GM19397 (cell line): ENCODE results near the gene CHPF.

Source experiments
- ATAC-seq: cut with Tn5 transposase; IDR thresholded peaks from one replicate; pipeline ENCODE4 v1.9.1; 2021; ENCODE audit warnings: mild to moderate bottlenecking, moderate library complexity; ENCODE audit not compliant: unreplicated experiment

The CHPF gene

DNA sequence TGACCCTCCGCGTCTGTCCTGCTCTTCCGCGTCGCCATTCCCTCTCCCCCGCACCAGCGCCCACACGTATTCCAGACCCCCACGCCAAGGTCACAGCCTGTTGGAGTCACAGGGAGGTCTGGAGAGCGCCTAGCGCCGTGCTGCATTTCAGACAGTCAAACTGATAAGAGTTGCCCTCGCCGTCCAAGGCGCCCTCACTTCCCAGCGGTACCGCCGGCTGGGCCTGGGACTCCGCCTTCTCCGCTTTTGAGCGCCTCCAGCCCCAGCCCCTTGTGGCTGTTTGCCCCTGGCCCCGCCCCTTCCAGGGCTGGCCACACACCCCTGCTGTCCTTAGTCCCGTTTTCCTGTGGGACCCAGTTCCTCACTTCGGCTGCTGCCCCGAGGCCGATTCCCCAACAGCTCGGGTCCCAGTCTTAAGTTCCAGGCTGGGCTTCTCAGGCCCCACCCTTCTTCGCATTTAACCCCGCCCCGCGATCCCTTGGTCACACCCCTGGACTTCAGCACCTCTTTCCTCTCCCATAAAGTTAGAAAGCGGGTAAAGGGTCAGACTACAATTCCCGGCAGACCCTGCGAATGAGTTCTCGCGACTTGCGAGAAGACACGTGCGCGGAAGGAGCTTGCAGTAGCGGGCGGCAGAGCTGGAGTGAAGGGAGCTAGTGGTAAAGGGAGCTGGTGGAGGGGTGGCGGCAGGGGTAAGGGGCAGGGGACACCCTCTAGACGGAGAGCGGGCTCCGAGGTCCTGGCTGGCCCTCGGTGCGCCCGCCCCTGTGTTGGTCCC is 45.1 kb downstream of the CHPF start, which contains the start of gene GMPPA:
TSS of gene GMPPA (plus strand) at position 612 of the 778 bp plus-strand sequence. CDS start 1,085 bp downstream, outside the sequence.
- peak; percentile 94 for ATAC-seq

DNA sequence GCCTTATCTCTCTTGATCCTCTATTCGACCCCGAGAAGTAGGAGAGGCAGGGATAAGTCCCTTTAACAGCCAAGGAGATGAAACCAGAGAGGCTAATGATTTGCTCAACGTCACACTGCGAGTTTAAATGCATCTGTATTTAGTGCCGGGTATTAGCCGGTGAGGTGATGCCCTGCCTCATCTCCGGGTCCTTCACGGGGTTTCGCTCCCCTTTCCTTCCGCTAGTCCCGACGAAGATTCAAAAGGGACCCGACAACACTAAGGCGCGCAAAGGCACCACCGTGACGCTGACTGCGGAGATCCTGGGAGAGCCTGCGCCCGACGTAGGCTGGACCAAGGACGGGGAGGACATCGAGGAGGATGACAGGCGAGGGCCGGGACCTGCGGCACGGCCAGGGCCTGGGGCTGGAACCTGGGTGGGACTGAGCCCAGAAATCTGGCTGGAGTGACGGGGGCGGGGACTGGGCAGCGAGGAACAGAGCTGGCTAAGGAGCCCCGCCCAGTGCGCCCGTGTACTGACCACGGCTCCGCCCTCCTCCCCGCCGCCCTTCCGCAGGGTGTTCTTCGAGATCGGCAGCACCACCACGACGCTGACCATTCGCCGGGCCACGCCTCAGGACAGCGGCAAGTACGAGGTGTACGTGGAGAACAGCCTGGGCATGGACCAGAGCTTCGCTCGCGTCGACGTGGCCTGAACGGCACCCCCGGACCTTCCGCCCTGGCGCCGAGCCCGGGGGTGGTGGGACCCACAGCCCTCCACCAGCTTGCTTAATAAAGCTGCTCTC is 45.9 kb downstream of the CHPF start:
- ATAC-seq = no peak

DNA sequence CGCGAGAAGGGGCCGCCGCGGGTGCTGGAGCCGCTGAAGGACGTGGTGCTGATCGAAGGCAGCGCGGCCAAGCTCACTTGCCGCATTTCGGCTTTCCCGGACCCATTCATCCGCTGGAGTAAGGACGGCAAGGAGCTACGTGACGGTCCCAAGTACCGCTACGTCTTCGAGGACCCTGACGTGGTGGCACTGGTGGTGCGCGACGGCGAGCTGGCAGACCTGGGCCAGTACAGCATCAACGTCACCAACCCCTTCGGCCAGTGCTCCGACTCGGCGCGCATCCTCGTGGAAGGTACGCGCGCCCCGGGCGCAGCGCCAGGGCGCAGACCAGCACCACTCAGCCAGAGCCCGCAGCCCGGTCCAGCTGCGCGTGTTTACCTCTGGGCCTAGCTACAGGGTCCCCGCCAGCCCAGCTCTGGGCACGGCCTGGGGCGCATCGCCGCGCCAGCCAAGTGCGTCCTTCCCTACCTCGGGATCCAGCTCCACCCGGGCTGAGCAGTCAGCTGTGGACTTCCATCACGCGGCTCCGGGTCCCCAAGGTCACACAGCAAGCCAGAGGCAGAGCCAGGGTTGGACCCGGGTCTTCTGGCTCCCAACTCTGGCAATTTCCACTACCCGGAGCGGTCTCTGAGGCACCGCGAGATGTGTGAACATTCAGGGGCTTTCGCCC is 46.6 kb downstream of the CHPF start:
- no peak for ATAC-seq

DNA sequence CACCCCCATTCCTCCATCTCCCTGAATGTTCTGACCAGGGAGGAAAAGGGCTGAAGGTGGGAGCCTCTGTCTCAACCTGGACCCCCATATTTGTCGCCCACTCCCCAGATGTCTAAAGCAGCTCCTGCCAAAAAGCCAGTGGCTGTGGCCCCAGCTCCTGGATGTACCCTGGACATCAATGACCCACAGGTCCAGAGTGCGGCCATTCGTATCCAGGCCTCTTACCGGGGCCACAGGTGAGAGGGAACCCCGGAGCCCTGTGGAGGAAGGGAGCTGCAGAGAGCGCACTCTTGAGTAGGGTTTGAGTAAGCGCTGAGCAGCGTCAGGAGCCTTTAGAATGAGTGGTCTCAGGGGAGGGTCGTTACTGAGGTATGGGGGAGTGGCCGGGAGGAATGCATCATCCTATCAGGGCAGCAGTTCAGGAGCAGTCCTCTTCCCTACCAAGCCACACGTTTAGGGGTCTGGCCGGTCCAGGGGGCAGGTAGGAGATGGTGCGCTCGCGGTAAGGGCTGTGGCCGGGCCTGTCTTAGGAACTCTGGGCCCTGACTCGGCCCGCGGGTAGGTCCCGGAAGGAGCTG is 47.3 kb downstream of the CHPF start:
- ATAC-seq = no peak

DNA sequence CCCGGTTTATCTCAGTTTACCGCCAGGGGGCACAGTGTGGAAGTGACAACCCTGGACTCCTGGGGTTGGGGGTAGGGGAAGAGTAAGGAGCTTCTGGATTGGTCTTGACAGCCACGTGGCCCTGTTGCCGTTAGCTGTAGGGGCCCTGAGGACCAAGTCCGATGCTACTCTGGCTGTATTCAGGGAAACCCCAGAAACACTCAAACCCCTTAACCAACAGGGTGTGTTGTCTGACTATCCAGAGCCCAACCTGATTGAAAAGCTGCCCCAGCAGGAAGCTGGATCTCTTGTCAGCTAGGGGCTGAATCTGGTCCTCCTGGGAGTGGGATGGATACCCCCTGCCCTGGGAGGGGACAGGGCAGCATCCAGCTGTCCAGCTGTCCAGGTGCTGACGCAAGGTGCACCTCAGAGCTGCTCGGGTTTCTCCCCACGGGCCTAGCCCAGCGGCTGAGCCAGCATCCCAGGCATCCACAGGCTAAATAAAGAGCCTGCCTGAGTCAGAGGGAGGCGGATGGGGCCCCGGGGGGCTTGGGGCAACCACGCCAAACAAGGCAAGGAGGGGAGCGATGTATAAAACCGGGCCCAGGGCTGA is 48.0 kb downstream of the CHPF start:
- peak; percentile 24 for ATAC-seq

DNA sequence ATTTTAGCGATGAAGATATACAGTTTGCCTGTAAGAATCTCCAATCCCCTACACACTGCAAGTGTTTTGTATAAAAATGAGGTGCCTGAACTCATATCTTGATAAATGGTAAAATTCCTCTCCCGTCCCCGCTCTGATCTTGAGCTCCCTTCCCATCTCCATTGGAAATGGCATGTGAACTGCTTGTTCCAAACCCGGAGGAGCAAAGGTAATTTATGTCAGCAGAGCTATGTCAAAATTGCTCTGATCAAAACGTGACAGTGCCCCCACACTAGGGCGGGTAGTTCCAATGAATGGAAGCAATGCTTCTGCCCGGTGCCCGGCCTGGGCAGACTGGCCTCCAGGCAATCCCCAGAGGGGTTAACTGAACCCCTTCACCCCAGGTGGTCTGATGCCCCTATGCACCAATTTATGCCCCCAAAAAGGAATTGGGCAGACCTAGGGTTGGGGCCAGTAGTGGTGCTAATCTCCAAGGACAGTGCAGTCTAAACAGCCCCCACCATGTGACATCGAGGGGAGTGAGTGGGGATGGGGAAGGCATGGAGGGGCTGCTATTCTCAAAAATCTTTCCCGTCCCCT is 48.6 kb downstream of the CHPF start:
- no peak for ATAC-seq

DNA sequence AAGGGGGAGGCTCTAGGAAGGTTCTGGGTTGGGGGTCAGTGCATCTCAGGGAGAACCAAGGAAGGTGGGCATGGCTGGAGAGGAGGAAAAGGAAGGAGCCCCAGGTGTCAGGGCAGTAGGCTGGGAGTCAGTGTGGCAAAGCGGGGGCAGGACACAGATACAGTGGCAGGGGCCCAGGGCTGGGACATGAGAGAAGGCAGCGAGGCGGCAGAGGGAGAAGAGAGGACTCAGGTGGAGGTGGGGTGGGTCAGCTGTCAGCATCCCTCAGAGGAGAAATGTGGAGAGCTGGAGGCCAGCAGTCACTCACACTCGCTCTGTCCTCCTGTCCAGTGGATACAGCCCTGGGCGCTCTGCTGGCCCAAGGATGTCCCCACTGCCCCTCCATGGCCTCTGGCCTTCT is 50.5 kb downstream of the CHPF start:
- ATAC-seq = no peak

DNA sequence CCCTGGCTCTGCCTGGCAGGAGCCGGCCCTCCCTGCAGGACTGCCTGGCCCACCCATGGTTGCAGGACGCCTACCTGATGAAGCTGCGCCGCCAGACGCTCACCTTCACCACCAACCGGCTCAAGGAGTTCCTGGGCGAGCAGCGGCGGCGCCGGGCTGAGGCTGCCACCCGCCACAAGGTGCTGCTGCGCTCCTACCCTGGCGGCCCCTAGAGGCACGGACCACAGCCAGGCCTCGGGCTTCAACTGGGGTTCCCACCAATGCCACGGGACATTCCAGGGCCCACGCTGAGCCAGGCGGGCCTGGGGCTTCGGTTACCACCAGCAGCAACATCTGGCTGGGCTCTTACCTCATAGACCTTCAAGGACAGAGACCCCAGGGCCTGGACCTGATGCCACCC is 51.0 kb downstream of the CHPF start:
- ATAC-seq = no peak

DNA sequence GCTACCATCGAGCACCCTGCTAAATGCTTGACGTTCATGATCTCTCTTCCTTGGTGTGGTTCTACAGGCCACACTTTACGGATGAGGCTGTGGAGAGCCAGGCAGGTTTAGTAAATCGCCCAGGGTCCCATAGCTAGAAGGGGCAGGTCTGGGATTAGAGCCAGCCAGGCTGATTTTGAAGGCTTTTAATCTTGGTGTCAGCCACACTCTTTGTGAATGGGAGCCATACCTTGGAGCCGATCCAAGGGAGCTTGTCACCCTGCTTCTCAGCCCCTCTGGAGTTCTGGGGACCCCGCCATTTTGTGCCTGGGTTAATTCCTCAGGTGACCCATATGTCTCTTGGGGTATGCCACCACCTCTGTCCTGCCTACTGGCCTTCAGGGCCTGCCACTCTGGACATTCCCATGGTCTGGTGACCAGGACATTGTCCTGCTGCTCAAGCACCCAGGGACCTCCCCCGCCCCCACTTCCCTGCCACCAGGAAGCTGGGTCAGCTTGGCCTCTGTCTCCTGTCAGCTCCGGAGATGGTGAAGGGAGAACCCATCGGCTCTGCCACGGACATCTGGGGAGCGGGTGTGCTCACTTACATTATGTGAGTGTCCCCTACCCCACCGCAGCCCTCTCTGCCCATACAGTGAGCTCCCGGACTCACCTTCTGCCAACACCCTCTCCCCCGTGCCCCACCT is 52.2 kb downstream of the CHPF start:
- no peak for ATAC-seq

DNA sequence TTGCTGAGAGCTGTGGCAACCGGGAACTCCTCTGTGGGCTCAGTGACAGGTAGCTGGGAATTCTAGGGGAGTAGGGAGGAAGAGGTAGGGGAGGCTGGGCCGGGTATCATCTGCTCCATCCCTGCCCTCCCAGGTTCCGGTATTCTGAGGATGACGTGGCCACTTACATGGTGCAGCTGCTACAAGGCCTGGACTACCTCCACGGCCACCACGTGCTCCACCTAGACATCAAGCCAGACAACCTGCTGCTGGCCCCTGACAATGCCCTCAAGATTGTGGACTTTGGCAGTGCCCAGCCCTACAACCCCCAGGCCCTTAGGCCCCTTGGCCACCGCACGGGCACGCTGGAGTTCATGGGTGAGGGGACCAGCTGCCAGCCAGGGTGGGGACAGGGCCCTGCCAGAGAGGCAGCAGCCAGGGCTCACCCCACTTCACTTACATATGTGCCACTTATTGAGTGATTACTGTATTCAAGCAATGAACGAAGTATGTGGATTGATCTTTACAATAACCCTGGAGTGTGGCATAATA is 52.9 kb downstream of the CHPF start:
- no peak for ATAC-seq

DNA sequence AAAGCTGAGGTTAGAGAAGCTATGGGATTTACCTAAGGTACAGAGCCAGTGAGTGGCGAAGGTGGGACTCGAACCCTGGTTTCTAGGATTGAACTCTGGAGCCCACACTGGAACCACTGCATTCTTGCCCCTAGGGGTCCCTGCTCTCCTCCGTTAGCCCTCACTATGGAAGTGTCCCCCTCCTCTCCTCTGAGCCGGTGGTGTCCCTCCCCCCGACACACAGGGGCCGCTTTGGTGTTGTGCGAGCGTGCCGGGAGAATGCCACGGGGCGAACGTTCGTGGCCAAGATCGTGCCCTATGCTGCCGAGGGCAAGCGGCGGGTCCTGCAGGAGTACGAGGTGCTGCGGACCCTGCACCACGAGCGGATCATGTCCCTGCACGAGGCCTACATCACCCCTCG is 53.4 kb downstream of the CHPF start:
- ATAC-seq = no peak

DNA sequence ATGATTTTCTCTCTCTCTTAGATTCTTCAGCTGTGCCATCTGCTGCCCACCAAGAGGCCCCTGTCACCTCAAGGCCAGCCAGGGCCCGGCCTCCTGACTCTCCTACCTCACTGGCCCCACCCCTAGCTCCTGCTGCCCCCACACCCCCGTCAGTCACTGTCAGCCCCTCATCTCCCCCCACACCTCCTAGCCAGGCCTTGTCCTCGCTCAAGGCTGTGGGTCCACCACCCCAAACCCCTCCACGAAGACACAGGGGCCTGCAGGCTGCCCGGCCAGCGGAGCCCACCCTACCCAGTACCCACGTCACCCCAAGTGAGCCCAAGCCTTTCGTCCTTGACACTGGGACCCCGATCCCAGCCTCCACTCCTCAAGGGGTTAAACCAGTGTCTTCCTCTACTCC is 54.3 kb downstream of the CHPF start:
- no peak for ATAC-seq
